Naive B cell (primary cell): ENCODE data around the gene PTPN21. TPM values are rescaled to one million over a fixed set of nuclear protein-coding genes. Genes with fewer than 3 reads are reported as not detected.
"Not testable (repeated sequence)": the region's sequence is repeated elsewhere in the genome, so short reads cannot be mapped to it uniquely, and the experiment has no call there.

Experiments used
- ATAC-seq, 2 donors: fragments of 150-1000 bp; cut with Tn5 transposase; 2 replicates each; pipeline ENCODE4 v1.10.0; 2021; ENCODE audit warnings: low read depth in 2 of 2, mild to moderate bottlenecking in 2 of 2, moderate library complexity in 2 of 2
- DNase-seq: peaks from one replicate; pipeline ENCODE4 v3.0.0; 2022
- H3K27ac Mint-ChIP-seq, 6 donors: one replicate each; pipeline ENCODE4 v1.8.0; 2020 to 2022; ENCODE audit warnings: mild to moderate bottlenecking in 6 of 6, mixed read lengths in 6 of 6, moderate library complexity in 5 of 6, inconsistent platforms in 2 of 6
- H3K27me3 Mint-ChIP-seq, 3 donors: one replicate each; pipeline ENCODE4 v1.8.0; 2021 to 2022; ENCODE audit warnings: mixed read lengths in 3 of 3, mild to moderate bottlenecking in 1 of 3
- H3K36me3 Mint-ChIP-seq, 2 donors: one replicate each; pipeline ENCODE4 v1.8.0; 2020 to 2022; ENCODE audit warnings: mixed read lengths in 2 of 2, inconsistent platforms in 1 of 2, mild to moderate bottlenecking in 1 of 2
- H3K4me1 Mint-ChIP-seq, 3 donors: one replicate each; pipeline ENCODE4 v1.8.0; 2020 to 2022; ENCODE audit warnings: mixed read lengths in 3 of 3, inconsistent platforms in 1 of 3, mild to moderate bottlenecking in 1 of 3, moderate library complexity in 1 of 3
- H3K4me3 Mint-ChIP-seq, 8 donors: one replicate each; pipeline ENCODE4 v1.8.0; 2020 to 2022; ENCODE audit warnings: mild to moderate bottlenecking in 8 of 8, mixed read lengths in 8 of 8, moderate library complexity in 8 of 8, inconsistent platforms in 2 of 8
- H3K9me3 Mint-ChIP-seq, 7 donors: one replicate each; pipeline ENCODE4 v1.8.0; 2020 to 2022; ENCODE audit warnings: mixed read lengths in 7 of 7, mild to moderate bottlenecking in 5 of 7, inconsistent platforms in 2 of 7, moderate library complexity in 1 of 7
- polyA plus RNA-seq, 6 donors: library from polyadenylated mRNA; unstranded; fragments of 300-500 nt; fragmentation: Illumina TruSeq; gene quantifications; one replicate each; pipeline ENCODE4 v1.2.3, GENCODE V29; 2021; ENCODE audit warnings: low read depth in 6 of 6

PTPN21 gene
- polyA plus RNA-seq, 6 donors from 2014 or later, result not detected

- H3K4me1 Mint-ChIP-seq, result peaks cover 0 to 10% (median 0%) of the 10 kb centered on the region in 3 donors
- H3K4me3 Mint-ChIP-seq, result no peak overlapping the region
- no peak overlapping the region for H3K27ac Mint-ChIP-seq
- ATAC-seq, result no peak
- no peak for DNase-seq
- H3K27me3 Mint-ChIP-seq, result peaks cover 25 to 45% (median 26%) of the 10 kb centered on the region in 3 donors
- H3K9me3 Mint-ChIP-seq, result no peaks in the 10 kb centered on the region
- no peaks in the 10 kb centered on the region for H3K36me3 Mint-ChIP-seq
Observed at GRCh38 chr14:88547386-88547780, 7.4 kb downstream of the PTPN21 start.

GRCh38 chr14:88546621-88547385, 8.0 kb downstream of the PTPN21 start:
- Mint-ChIP-seq H3K4me3 (no peak overlapping the region), H3K9me3 (no peaks in the 10 kb centered on the region), H3K27ac (no peak overlapping the region), H3K27me3 (peaks cover 23 to 45% (median 25%) of the 10 kb centered on the region in 3 donors), H3K36me3 (no peaks in the 10 kb centered on the region), H3K4me1 (peaks cover 0 to 6% (median 0%) of the 10 kb centered on the region in 3 donors)
- DNase-seq, result no peak
- ATAC-seq, result no peak

DNA sequence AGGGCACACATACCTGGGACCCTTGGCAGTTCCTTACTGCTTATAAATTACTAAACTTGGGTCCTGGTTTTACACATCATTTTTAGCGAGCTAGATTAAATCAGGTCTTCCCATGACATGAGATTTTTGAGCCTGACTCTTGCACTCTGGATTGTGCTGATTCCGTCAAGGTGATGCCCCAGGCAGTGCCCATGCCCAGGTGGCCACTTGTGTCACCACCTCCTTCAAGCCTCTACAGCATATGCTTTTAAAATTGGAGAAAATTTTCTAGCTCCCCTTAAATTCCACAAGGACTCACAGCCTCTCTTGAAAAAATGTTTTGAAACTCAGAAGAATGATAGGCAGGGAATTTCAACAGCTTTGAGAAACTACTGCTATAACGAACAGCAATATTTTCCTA, 9.6 kb downstream of the PTPN21 start:
- H3K9me3 Mint-ChIP-seq, result no peaks in the 10 kb centered on the region
- ATAC-seq, result no peak
- H3K27ac Mint-ChIP-seq, result no peak overlapping the region
- H3K4me3 Mint-ChIP-seq, result no peak overlapping the region
- peaks cover 17 to 44% (median 33%) of the 10 kb centered on the region in 3 donors for H3K27me3 Mint-ChIP-seq
- no peaks in the 10 kb centered on the region for H3K4me1 Mint-ChIP-seq
- no peak for DNase-seq
- H3K36me3 Mint-ChIP-seq, result no peaks in the 10 kb centered on the region

DNA sequence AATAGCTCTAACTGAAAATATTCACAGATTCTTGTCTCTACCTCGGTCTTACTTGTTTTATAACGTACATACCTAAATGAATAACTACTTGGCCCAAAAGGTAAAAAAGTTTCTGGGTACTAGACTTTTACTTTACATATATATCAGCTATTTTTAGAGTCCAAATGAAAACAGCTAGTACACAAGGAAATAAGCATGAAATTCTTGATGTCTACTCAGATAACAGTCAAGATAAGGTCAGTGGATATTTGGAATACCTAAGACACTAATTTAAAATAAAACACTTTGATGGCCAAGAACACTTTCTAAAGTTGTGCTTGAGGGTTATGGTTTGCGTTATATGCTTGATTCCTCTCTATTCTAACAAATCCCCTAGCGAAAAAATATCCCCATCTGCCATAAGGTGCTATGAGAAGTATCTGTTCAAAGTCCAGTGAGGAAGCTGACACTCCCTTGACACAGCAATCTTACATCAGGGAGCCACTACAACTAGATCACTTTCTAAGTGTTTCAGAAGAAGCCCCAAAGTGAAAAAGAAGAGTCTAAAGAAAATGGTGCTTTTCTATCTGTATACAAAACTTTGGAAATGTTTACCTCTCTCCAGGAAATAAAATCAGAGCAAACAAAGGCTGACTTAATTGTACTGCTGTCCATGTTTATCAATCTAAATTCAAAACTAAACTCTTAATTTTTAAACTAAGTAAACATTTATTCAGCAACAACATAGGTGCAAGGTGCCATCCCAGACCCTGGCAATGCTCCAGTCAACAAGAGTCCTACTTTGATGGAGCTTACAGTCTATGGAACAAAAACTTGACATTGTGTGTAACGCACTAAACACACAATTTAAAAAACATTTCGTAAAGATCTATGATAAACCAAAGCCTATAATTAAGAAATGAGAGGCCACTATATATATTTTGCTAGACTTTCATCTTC, 11.7 kb downstream of the PTPN21 start:
- DNase-seq, result no peak
- Mint-ChIP-seq H3K27me3 (peaks cover 12 to 41% (median 25%) of the 10 kb centered on the region in 3 donors), H3K4me3 (no peak overlapping the region), H3K9me3 (no peaks in the 10 kb centered on the region), H3K36me3 (no peaks in the 10 kb centered on the region), H3K4me1 (no peaks in the 10 kb centered on the region), H3K27ac (no peak overlapping the region)
- no peak for ATAC-seq

DNA sequence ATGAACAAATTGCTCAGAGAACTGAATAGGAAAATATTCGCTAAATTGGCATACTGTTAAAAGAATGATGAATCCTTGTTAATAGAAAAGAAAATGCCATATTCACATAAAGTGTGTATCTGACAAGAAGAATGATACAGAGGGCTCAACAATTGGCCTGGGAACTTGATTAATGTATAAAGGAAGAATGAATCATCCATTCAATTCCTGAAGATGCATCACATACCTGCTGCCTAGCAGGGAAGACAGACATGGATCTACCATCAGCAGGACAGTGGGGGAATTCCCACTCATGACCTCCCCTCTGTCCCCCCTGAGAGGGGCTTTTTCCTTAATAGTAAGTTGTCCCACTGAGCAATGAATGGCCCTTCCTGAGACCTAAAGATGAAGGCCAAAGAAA, 13.5 kb downstream of the PTPN21 start:
- H3K36me3 Mint-ChIP-seq, result no peaks in the 10 kb centered on the region
- DNase-seq, result no peak
- peaks cover 3 to 35% (median 19%) of the 10 kb centered on the region in 3 donors for H3K27me3 Mint-ChIP-seq
- no peak overlapping the region for H3K27ac Mint-ChIP-seq
- no peak overlapping the region for H3K4me3 Mint-ChIP-seq
- H3K4me1 Mint-ChIP-seq, result no peaks in the 10 kb centered on the region
- ATAC-seq, result no peak
- no peaks in the 10 kb centered on the region for H3K9me3 Mint-ChIP-seq

DNA sequence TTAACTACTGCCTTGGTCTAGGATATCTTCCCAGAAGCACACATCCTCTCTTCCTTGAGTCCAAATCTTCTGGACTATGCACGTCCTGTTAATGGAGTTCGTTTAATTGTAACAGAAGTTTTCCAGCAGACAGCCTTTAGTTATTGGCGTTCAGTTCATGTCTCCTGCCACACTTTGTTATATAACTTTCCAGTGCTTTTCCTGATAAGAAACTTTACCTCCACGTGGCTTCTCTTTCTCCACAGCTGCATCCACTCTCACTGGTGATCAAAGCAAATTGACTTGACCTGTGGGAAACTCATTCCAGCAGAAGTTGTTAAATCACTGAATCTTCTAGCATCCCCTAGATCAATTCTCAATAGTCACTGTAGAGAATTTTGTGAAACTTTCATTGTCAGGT, 19.0 kb downstream of the PTPN21 start:
- DNase-seq, result no peak
- Mint-ChIP-seq H3K9me3 (peaks cover 0 to 3% (median under 1%) of the 10 kb centered on the region in 7 donors), H3K4me1 (no peaks in the 10 kb centered on the region), H3K36me3 (no peaks in the 10 kb centered on the region), H3K27me3 (peaks cover 0 to 22% (median 2%) of the 10 kb centered on the region in 3 donors), H3K4me3 (no peak overlapping the region), H3K27ac (no peak overlapping the region)
- ATAC-seq, result no peak

DNA sequence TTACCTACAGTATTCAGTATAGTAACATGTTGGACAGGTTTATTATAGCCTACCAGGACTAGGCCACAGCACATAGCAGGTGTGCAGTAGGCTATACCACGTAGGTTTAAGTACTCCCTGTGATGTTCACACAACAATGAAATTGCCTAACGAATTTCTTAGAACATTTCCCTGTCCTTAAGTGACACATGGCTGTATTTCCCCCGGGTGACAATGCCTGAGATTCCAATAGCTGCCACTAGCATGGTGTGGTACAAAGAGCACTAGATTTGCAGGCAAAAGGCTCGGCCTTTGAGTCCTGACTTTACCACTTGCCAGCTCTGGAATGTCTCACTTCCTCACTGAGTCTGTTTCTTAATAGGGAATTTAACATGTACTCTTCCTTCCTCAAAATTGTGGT, 19.7 kb downstream of the PTPN21 start:
- Mint-ChIP-seq H3K9me3 (peaks cover 0 to 9% (median 7%) of the 10 kb centered on the region in 7 donors), H3K4me3 (no peak overlapping the region), H3K27me3 (peaks cover 0 to 28% (median 6%) of the 10 kb centered on the region in 3 donors), H3K4me1 (no peaks in the 10 kb centered on the region), H3K27ac (no peak overlapping the region), H3K36me3 (peaks cover 6% of the 10 kb centered on the region in 2 donors)
- ATAC-seq (no peak), DNase-seq (no peak)

DNA sequence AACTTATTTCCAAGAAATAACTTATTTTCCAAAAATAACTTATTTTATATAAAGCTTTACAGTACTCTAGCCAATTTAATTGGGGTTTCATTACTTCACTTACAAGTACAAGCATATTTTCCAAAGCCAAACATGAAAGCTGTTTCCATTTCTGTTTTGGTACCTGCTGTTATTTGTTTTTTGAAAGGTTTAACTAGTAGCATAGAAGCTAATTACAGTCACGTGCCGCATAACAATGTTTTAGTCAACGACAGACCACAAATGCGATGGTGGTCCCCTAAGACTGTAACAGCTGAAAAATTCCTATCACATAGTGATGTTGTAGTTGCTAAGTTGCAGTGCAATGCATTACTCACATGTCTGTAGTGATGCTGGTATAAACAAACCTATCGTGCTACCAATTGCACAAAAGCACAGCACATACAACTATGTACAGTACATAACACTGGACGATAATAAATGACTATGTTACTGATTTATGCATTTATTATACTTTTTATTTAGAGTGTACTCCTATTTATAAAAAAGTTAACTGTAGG, 21.7 kb downstream of the PTPN21 start:
- H3K9me3 Mint-ChIP-seq, result peaks cover 0 to 25% (median 18%) of the 10 kb centered on the region in 7 donors
- H3K27me3 Mint-ChIP-seq, result peaks cover 3 to 29% (median 26%) of the 10 kb centered on the region in 3 donors
- H3K4me1 Mint-ChIP-seq, result no peaks in the 10 kb centered on the region
- H3K27ac Mint-ChIP-seq, result no peak overlapping the region
- H3K36me3 Mint-ChIP-seq, result peaks cover 8 to 9% of the 10 kb centered on the region in 2 donors
- DNase-seq (no peak), ATAC-seq (no peak)
- no peak overlapping the region for H3K4me3 Mint-ChIP-seq

GRCh38 chr14:88529889-88530288, 24.9 kb downstream of the PTPN21 start:
- H3K4me3 Mint-ChIP-seq, H3K36me3 Mint-ChIP-seq, ATAC-seq, DNase-seq, H3K27ac Mint-ChIP-seq, H3K4me1 Mint-ChIP-seq: not testable (repeated sequence)
- H3K9me3 Mint-ChIP-seq, result peaks cover 0 to 27% (median 18%) of the 10 kb centered on the region in 7 donors
- peaks cover 22 to 51% (median 44%) of the 10 kb centered on the region in 3 donors for H3K27me3 Mint-ChIP-seq

GRCh38 chr14:88522393-88522792, 32.4 kb downstream of the PTPN21 start:
- no peaks in the 10 kb centered on the region for H3K4me1 Mint-ChIP-seq
- H3K4me3 Mint-ChIP-seq, result no peak overlapping the region
- no peak overlapping the region for H3K27ac Mint-ChIP-seq
- peaks cover 0 to 12% (median 3%) of the 10 kb centered on the region in 7 donors for H3K9me3 Mint-ChIP-seq
- H3K36me3 Mint-ChIP-seq, result no peaks in the 10 kb centered on the region
- no peak for ATAC-seq
- no peak for DNase-seq
- peaks cover 28 to 49% (median 35%) of the 10 kb centered on the region in 3 donors for H3K27me3 Mint-ChIP-seq

GRCh38 chr14:88521818-88522217, 33.0 kb downstream of the PTPN21 start:
- Mint-ChIP-seq H3K27me3 (peaks cover 22 to 46% (median 35%) of the 10 kb centered on the region in 3 donors), H3K9me3 (peaks cover 0 to 12% (median 3%) of the 10 kb centered on the region in 7 donors), H3K4me1 (no peaks in the 10 kb centered on the region), H3K36me3 (no peaks in the 10 kb centered on the region), H3K27ac (peak overlapping the region in 1 of 6 donors; percentile 15), H3K4me3 (no peak overlapping the region)
- ATAC-seq, result no peak
- no peak for DNase-seq

GRCh38 chr14:88519907-88520306, 34.9 kb downstream of the PTPN21 start:
- ATAC-seq (no peak), DNase-seq (no peak)
- Mint-ChIP-seq H3K9me3 (peaks cover 0 to 12% (median 3%) of the 10 kb centered on the region in 7 donors), H3K4me3 (no peak overlapping the region), H3K4me1 (no peaks in the 10 kb centered on the region), H3K36me3 (no peaks in the 10 kb centered on the region), H3K27me3 (peaks cover 29 to 52% (median 39%) of the 10 kb centered on the region in 3 donors), H3K27ac (no peak overlapping the region)
